Kidney tubule cell (primary cell): ENCODE results near the gene MRPL1.
"Not testable (repeated sequence)": the region's sequence is repeated elsewhere in the genome, so short reads cannot be mapped to it uniquely, and the experiment has no call there.

Experiments used
- DNase-seq: peaks from one replicate; pipeline ENCODE4 v3.0.0-alpha.2; 2018; ENCODE audit warnings: low spot score

MRPL1 gene

GRCh38 chr4:77913348-77913747 is 50.7 kb downstream of the MRPL1 start:
- no peak for DNase-seq

- DNase-seq, result no peak
These were observed 54.4 kb downstream of the MRPL1 start for GRCh38 chr4:77917075-77917474.

GRCh38 chr4:77917601-77918000 is 55.0 kb downstream of the MRPL1 start:
- no peak for DNase-seq

- no peak for DNase-seq
These were observed 57.7 kb downstream of the MRPL1 start for GRCh38 chr4:77920371-77920770.

GRCh38 chr4:77921701-77922100 is 59.1 kb downstream of the MRPL1 start:
- peak; percentile 88 for DNase-seq

GRCh38 chr4:77922158-77923094 is 59.8 kb downstream of the MRPL1 start:
- no peak for DNase-seq

GRCh38 chr4:77927991-77928925 is 65.6 kb downstream of the MRPL1 start:
- peak; percentile 28 for DNase-seq

- DNase-seq, result no peak
These were observed 67.6 kb downstream of the MRPL1 start for GRCh38 chr4:77930154-77930639.

- no peak for DNase-seq
These were observed 68.2 kb downstream of the MRPL1 start for GRCh38 chr4:77930876-77931275.

GRCh38 chr4:77931452-77932135 is 69.0 kb downstream of the MRPL1 start:
- DNase-seq, result peak; percentile 59

GRCh38 chr4:77938560-77938959 is 75.9 kb downstream of the MRPL1 start:
- DNase-seq, result no peak

- DNase-seq, result not testable (repeated sequence)
These were observed 83.3 kb downstream of the MRPL1 start for GRCh38 chr4:77945929-77946328.

- no peak for DNase-seq
These were observed 87.6 kb downstream of the MRPL1 start for GRCh38 chr4:77950203-77950602.

- DNase-seq, result no peak
These were observed 89.8 kb downstream of the MRPL1 start for GRCh38 chr4:77952457-77952856.

- no peak for DNase-seq
These were observed 92.1 kb downstream of the MRPL1 start for GRCh38 chr4:77954690-77955089.

GRCh38 chr4:77956917-77957316 is 94.3 kb downstream of the MRPL1 start:
- DNase-seq, result no peak

GRCh38 chr4:77958897-77959296 is 96.3 kb downstream of the MRPL1 start:
- DNase-seq, result no peak

- peak; percentile 64 for DNase-seq
These were observed 97.1 kb downstream of the MRPL1 start for GRCh38 chr4:77959566-77960338.

- DNase-seq, result no peak
These were observed 97.7 kb downstream of the MRPL1 start for GRCh38 chr4:77960367-77960766.

- no peak for DNase-seq
These were observed 100.4 kb downstream of the MRPL1 start for GRCh38 chr4:77963004-77963403.

GRCh38 chr4:77973657-77974056 is 111.0 kb downstream of the MRPL1 start:
- DNase-seq, result not testable (repeated sequence)
